ENCODE measurements around the gene PLS3. TPM values are rescaled to one million over a fixed set of nuclear protein-coding genes. Genes with fewer than 3 reads are reported as not detected.
"Not testable (repeated sequence)": the region's sequence is repeated elsewhere in the genome, so short reads cannot be mapped to it uniquely, and the experiment has no call there.

The PLS3 gene
- total RNA-seq, 1 experiment from 2014 or later = 88.2 TPM

GRCh38 chrX:115632455-115632854 lies 71.5 kb downstream of the PLS3 start:
- DNase-seq (ENCODE audit: low spot score) = no peak
- Histone ChIP-seq H3K9me3 (ENCODE audit: low read depth, low read length, poor library complexity, severe bottlenecking) (no peaks in the 10 kb centered on the region), H3K4me3 (ENCODE audit: low read depth, low read length, poor library complexity, severe bottlenecking) (no peak overlapping the region), H3K27ac (ENCODE audit: low read depth, low read length, poor library complexity, severe bottlenecking) (no peak overlapping the region), H3K36me3 (ENCODE audit: insufficient read depth, low read length, poor library complexity, severe bottlenecking) (peaks cover 5% of the 10 kb centered on the region), H3K27me3 (replicated peaks; ENCODE audit: insufficient read depth, low read depth, low read length, poor library complexity) (peaks cover 13% of the 10 kb centered on the region), H3K4me1 (ENCODE audit: insufficient read depth, low read length, poor library complexity, severe bottlenecking) (no peaks in the 10 kb centered on the region)
- no TSS peak for BruUV-seq (replicated peaks)
- TF ChIP-seq CTCF (conservative IDR thresholded peaks at IDR 0.05; ENCODE audit: low read depth, low read length) (no peak), EZH2 (IDR thresholded peaks at IDR 0.05; ENCODE audit: borderline replicate concordance, low read depth, low read length, poor library complexity, severe bottlenecking) (no peak)
- POLR2A ChIA-PET (ENCODE audit: low non-redundant PET) = no interaction called here
- CTCF ChIA-PET = no interaction called here
- intact Hi-C loops (cut with micrococcal nuclease; ENCODE audit: unreplicated experiment) = no loop called here

DNA sequence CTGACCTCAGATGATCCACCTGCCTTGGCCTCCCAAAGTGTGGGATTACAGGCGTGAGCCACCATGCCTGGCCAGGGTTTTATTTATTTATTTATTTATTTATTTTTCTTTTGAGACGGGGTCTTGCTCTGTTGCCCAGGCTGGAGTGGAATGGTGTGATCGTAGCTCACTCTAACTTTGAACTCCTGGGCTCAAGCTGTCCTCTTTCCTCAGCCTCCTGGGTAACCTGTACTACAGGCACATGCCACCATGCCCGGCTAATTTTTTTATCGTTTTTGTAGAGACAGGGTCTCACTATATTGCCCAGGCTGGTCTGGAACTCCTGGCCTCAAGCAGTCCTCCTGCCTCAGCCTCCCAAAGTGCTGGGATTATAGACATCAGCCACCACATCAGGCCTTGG lies 72.4 kb downstream of the PLS3 start:
- H3K9me3 ChIP-seq (ENCODE audit: low read depth, low read length, poor library complexity, severe bottlenecking); H3K4me3 ChIP-seq (ENCODE audit: low read depth, low read length, poor library complexity, severe bottlenecking); intact Hi-C loops (cut with micrococcal nuclease; ENCODE audit: unreplicated experiment); H3K36me3 ChIP-seq (ENCODE audit: insufficient read depth, low read length, poor library complexity, severe bottlenecking); DNase-seq (ENCODE audit: low spot score); BruUV-seq (replicated peaks); H3K4me1 ChIP-seq (ENCODE audit: insufficient read depth, low read length, poor library complexity, severe bottlenecking); CTCF ChIA-PET; POLR2A ChIA-PET (ENCODE audit: low non-redundant PET); H3K27me3 ChIP-seq (replicated peaks; ENCODE audit: insufficient read depth, low read depth, low read length, poor library complexity); H3K27ac ChIP-seq (ENCODE audit: low read depth, low read length, poor library complexity, severe bottlenecking): not testable (repeated sequence)

DNA sequence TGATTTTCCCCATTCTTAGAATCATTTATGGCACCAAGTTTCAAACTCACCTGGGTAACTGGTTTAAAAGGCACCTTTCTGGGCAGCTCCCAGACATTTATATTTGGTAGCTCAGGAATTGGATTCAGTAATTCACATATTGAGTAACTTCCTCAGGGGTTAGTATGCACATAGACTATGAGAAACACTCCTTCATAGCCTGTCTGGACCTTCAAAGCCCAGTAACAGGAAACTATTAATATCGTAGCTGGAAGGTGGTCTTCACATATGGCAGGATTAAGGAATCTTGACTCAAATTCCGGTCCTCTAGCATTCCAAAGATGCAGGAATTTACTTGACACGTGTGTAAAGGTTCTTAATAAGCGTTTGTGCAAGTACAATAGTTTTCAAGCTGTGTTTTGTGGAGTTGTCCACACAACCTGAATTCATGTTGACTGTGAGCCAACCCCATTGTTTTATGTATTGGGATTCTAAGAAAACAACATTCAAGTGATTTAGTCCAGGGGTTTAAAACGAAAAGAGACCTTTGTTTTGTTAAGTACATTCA lies 78.4 kb downstream of the PLS3 start:
- Histone ChIP-seq H3K4me3 (ENCODE audit: low read depth, low read length, poor library complexity, severe bottlenecking) (no peak overlapping the region), H3K9me3 (ENCODE audit: low read depth, low read length, poor library complexity, severe bottlenecking) (no peaks in the 10 kb centered on the region), H3K4me1 (ENCODE audit: insufficient read depth, low read length, poor library complexity, severe bottlenecking) (peaks cover 5% of the 10 kb centered on the region), H3K27me3 (replicated peaks; ENCODE audit: insufficient read depth, low read depth, low read length, poor library complexity) (peaks cover 7% of the 10 kb centered on the region), H3K36me3 (ENCODE audit: insufficient read depth, low read length, poor library complexity, severe bottlenecking) (peaks cover 5% of the 10 kb centered on the region), H3K27ac (ENCODE audit: low read depth, low read length, poor library complexity, severe bottlenecking) (no peak overlapping the region)
- BruUV-seq (replicated peaks) = no TSS peak
- no peak for DNase-seq (ENCODE audit: low spot score)
- CTCF ChIA-PET = no interaction called here
- POLR2A ChIA-PET (ENCODE audit: low non-redundant PET) = interaction anchor here (0.6 kb wide), 1 partner anchor 480 kb away, joined by 3 read pairs; no protein-coding TSS in a partner anchor
- no peak for TF ChIP-seq CTCF (conservative IDR thresholded peaks at IDR 0.05; ENCODE audit: low read depth, low read length)
- TF ChIP-seq EZH2 (IDR thresholded peaks at IDR 0.05; ENCODE audit: borderline replicate concordance, low read depth, low read length, poor library complexity, severe bottlenecking) = no peak
- intact Hi-C loops (cut with micrococcal nuclease; ENCODE audit: unreplicated experiment) = no loop called here

- peaks cover 20% of the 10 kb centered on the region for H3K27me3 ChIP-seq (replicated peaks; ENCODE audit: insufficient read depth, low read depth, low read length, poor library complexity)
- H3K36me3 ChIP-seq (ENCODE audit: insufficient read depth, low read length, poor library complexity, severe bottlenecking) = peaks cover 10% of the 10 kb centered on the region
- peaks cover 5% of the 10 kb centered on the region for H3K4me1 ChIP-seq (ENCODE audit: insufficient read depth, low read length, poor library complexity, severe bottlenecking)
- no peak overlapping the region for H3K27ac ChIP-seq (ENCODE audit: low read depth, low read length, poor library complexity, severe bottlenecking)
- no peaks in the 10 kb centered on the region for H3K9me3 ChIP-seq (ENCODE audit: low read depth, low read length, poor library complexity, severe bottlenecking)
- BruUV-seq (replicated peaks) = no TSS peak
- intact Hi-C loops (cut with micrococcal nuclease; ENCODE audit: unreplicated experiment) = loop anchor here (10.0 kb wide), 1 partner anchor 418 kb away; no protein-coding TSS in a partner anchor
- DNase-seq (ENCODE audit: low spot score) = peak; percentile 18
- no peak for TF ChIP-seq CTCF (conservative IDR thresholded peaks at IDR 0.05; ENCODE audit: low read depth, low read length)
- no peak overlapping the region for H3K4me3 ChIP-seq (ENCODE audit: low read depth, low read length, poor library complexity, severe bottlenecking)
- POLR2A ChIA-PET (ENCODE audit: low non-redundant PET) = no interaction called here
- CTCF ChIA-PET = no interaction called here
Observed at GRCh38 chrX:115642311-115642710, 81.3 kb downstream of the PLS3 start.

Measured in A673 (cell line).